Measurements from ENCODE around the gene ULK4.

DNA sequence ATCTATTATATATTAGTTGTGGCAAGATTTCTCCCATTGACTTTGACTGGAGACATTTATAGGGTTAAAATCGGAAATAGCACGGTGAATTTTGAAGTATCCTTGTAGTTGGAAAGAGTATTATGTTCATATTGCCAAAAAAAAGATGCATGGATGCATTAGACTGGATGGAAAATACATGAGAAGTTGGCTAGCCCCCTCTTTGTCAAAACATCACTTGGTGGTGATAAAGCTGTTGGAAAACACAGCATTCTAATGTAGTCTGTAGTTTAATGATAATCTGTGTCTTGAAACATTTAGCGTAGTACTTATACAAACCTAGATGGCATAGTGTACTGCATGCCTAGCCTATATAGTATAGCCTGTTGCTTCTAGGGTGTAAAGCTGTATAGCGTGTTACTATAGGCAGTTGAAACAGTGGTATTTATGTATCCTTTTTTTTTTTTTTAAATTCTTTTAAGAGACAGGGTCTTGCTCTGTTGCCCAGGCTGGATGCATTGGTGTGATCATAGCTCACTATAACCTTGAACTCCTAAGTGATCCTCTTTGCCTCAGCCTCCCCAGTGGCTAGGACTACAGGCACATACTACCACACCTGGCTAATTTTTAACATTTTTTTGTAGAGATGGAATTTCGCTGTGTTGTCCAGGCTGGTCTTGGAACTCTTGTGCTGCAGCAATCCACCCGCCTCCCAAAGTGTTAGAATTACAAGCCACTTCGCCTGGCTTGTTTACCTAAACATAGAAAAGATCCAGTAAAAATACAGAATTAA is 740.8 kb downstream of the ULK4 start:
- no peak for TF ChIP-seq TARDBP (IDR thresholded peaks at IDR 0.05)
- TF ChIP-seq FOXM1 (IDR thresholded peaks at IDR 0.05; ENCODE audit: borderline replicate concordance) = no peak
- no peak for TF ChIP-seq SP1 (IDR thresholded peaks at IDR 0.05)
- no peak for TF ChIP-seq LEF1 (IDR thresholded peaks at IDR 0.05; ENCODE audit: borderline replicate concordance)
- no peak for TF ChIP-seq ELF4 (IDR thresholded peaks at IDR 0.05)
- no peak for TF ChIP-seq ZNF384 (IDR thresholded peaks at IDR 0.05)
- TF ChIP-seq CTBP1 (IDR thresholded peaks at IDR 0.05; ENCODE audit: borderline replicate concordance) = no peak
- TF ChIP-seq BHLHE40 (IDR thresholded peaks at IDR 0.05; ENCODE audit: borderline replicate concordance) = no peak
- no peak for TF ChIP-seq FOXA1 (IDR thresholded peaks at IDR 0.05)
